Endothelial cell of umbilical vein (primary cell): Measurements from ENCODE around the gene KRT38. TPM values are rescaled to one million over a fixed set of nuclear protein-coding genes. Genes with fewer than 3 reads are reported as not detected.

Experiments used
- BruUV-seq: library from RNA; stranded (reverse); fragments of 400-500 nt; replicated peaks from 2 replicates; lab custom pipeline; 2021; lab: Mats Ljungman, UMichigan
- CTCF ChIA-PET: fragments of 300-600, 350-600 bp; sonication (Branson Sonifier 250); formaldehyde crosslinking; loops from one replicate; lab custom pipeline; 2021; ENCODE audit warnings: antibody characterized with exemption, inconsistent platforms; lab: Charles Lee
- POLR2A ChIA-PET: fragments of 300-600, 350-600 bp; sonication (Branson Sonifier 250); formaldehyde crosslinking; loops from one replicate; lab custom pipeline; 2021; ENCODE audit warnings: antibody characterized with exemption, inconsistent platforms; lab: Charles Lee
- DNase-seq: peaks from one replicate; pipeline ENCODE4 v3.0.0-alpha.2; 2011; ENCODE audit warnings: low read depth, low spot score
- FAIRE-seq: peaks from 2 replicates; lab custom pipeline; 2011; peaks lifted over from hg19 to GRCh38; lab: Jason Lieb, UNC
- H2AFZ ChIP-seq: 2 replicates; pipeline ENCODE4 v1.6.0; 2012; ENCODE audit warnings: low read depth, low read length, control low read depth, inconsistent platforms
- H3K27ac ChIP-seq: 2 replicates; pipeline ENCODE4 v1.5.1; 2011; ENCODE audit warnings: low read depth, mild to moderate bottlenecking, control low read depth, low read length, moderate library complexity; ENCODE audit not compliant: insufficient read depth
- H3K27me3 ChIP-seq, 2 experiments: 2 replicates each; pipeline versions ENCODE4 v1.6.0 to v1.6.1; 2011; ENCODE audit warnings: low read length in 2 of 2, mixed read lengths in 1 of 2; ENCODE audit not compliant: control insufficient read depth in 2 of 2, insufficient read depth in 2 of 2
- H3K36me3 ChIP-seq, 2 experiments: 2 replicates in 1 of 2; 3 replicates in 1 of 2; pipeline ENCODE4 v1.5.1; 2011; ENCODE audit warnings: low read length in 2 of 2, mild to moderate bottlenecking in 1 of 2, moderate library complexity in 1 of 2; ENCODE audit not compliant: control insufficient read depth in 2 of 2, insufficient read depth in 2 of 2; ENCODE audit errors: extremely low read depth in 1 of 2
- H3K4me1 ChIP-seq: 3 replicates; pipeline ENCODE4 v1.5.1; 2011; ENCODE audit warnings: mild to moderate bottlenecking, low read length; ENCODE audit not compliant: control insufficient read depth, insufficient read depth; ENCODE audit errors: extremely low read depth
- H3K4me2 ChIP-seq: 2 replicates; pipeline ENCODE4 v1.6.1; 2011; ENCODE audit warnings: low read length, control low read depth, mixed read lengths; ENCODE audit not compliant: insufficient read depth
- H3K4me3 ChIP-seq, 3 experiments: fragments of 200-600 bp in 1 of 3; sonication (generic), shearing (Covaris generic) in 1 of 3; replicated peaks in 1 of 3; 2 replicates each; pipeline ENCODE4 v1.5.1; 2011 to 2016; ENCODE audit warnings: control low read depth in 3 of 3, low read length in 3 of 3, mild to moderate bottlenecking in 2 of 3, inconsistent platforms in 1 of 3, low read depth in 1 of 3, moderate library complexity in 1 of 3; ENCODE audit not compliant: insufficient read depth in 1 of 3
- H3K79me2 ChIP-seq: 2 replicates; pipeline ENCODE4 v1.6.0; 2012; ENCODE audit warnings: low read length, inconsistent platforms; ENCODE audit not compliant: control insufficient read depth, insufficient read depth
- H3K9ac ChIP-seq: replicated peaks from 2 replicates; pipeline ENCODE3; 2011; ENCODE audit warnings: low read length, control low read depth; ENCODE audit not compliant: insufficient read depth; ENCODE audit errors: extremely low read depth
- H3K9me1 ChIP-seq: replicated peaks from 3 replicates; pipeline ENCODE4 v1.6.0; 2011; ENCODE audit warnings: mild to moderate bottlenecking, low read length; ENCODE audit not compliant: control insufficient read depth, insufficient read depth; ENCODE audit errors: extremely low read depth
- H3K9me3 ChIP-seq: replicated peaks from 2 replicates; pipeline ENCODE4 v1.5.1; 2012; ENCODE audit warnings: low read length, inconsistent platforms; ENCODE audit not compliant: control insufficient read depth, insufficient read depth
- H4K20me1 ChIP-seq: replicated peaks from 2 replicates; pipeline ENCODE3; 2011; ENCODE audit warnings: mild to moderate bottlenecking, low read length; ENCODE audit not compliant: control insufficient read depth, insufficient read depth; ENCODE audit errors: extremely low read depth
- FOS ChIP-seq: IDR thresholded peaks from 2 replicates; pipeline ENCODE4 v1.6.1; 2011; ENCODE audit warnings: mild to moderate bottlenecking, low read length, moderate library complexity, borderline replicate concordance; ENCODE audit not compliant: insufficient read depth
- GATA2 ChIP-seq: IDR thresholded peaks from 2 replicates; pipeline ENCODE4 v1.7.0; 2011; ENCODE audit warnings: low read depth, mild to moderate bottlenecking, moderate library complexity, mixed read lengths, low read length; ENCODE audit not compliant: insufficient read length, insufficient read depth
- JUN ChIP-seq: IDR thresholded peaks from 2 replicates; pipeline ENCODE4 v1.6.1; 2011; ENCODE audit warnings: borderline replicate concordance, low read depth; ENCODE audit not compliant: insufficient read length, insufficient read depth
- MYC ChIP-seq: IDR thresholded peaks from one replicate; pipeline ENCODE4 v1.6.1; 2011; ENCODE audit warnings: mild to moderate bottlenecking, low read depth, low read length
- POLR2A ChIP-seq: IDR thresholded peaks from 2 replicates; pipeline ENCODE4 v1.6.1; 2012; ENCODE audit warnings: low read depth, mild to moderate bottlenecking, control low read depth, low read length
- POLR2AphosphoS5 ChIP-seq: IDR thresholded peaks from 2 replicates; pipeline ENCODE4 v1.6.1; 2012; ENCODE audit warnings: low read depth, mild to moderate bottlenecking, control low read depth, low read length, moderate library complexity; ENCODE audit not compliant: insufficient read depth
- dilution Hi-C: fragments of 300-500 bp; cut with MboI; formaldehyde crosslinking; loops from one replicate; pipeline ENCODE4 v1.15.0; 2019; ENCODE audit warnings: low sequenced_read_pairs; ENCODE audit not compliant: extremely low pct_ligation_motif_present
- intact Hi-C: fragments of 100-400 bp; cut with micrococcal nuclease; formaldehyde crosslinking; loops from one replicate; pipeline ENCODE4 v1.10.0; 2022
- polyA plus RNA-seq, 4 experiments: library from polyadenylated mRNA; depleted of rRNA in 3 of 4; stranded (reverse) in 3 of 4; unstranded in 1 of 4; fragments of >200 nt; gene quantifications; 2 replicates each; pipeline versions ENCODE4 v1.2.1 to v1.2.3, GENCODE V29; 2011 to 2012; ENCODE audit warnings: missing spikeins in 1 of 4
- total RNA-seq: library from RNA; stranded (reverse); gene quantifications from 2 replicates; pipeline ENCODE4 v1.2.3, GENCODE V29; 2021
- TF ChIP-seq, protein P1 (sequence below): IDR thresholded peaks from 2 replicates; pipeline ENCODE4 v1.6.1; 2011; ENCODE audit not compliant: insufficient read depth, insufficient read length
- TF ChIP-seq, protein P2 (sequence below), 2 donors: IDR thresholded peaks; 1 replicate in 1 of 2; 2 replicates in 1 of 2; pipeline ENCODE4 v1.5.1; 2011; ENCODE audit warnings: low read length in 2 of 2, mild to moderate bottlenecking in 2 of 2, moderate library complexity in 2 of 2, control low read depth in 1 of 2, inconsistent platforms in 1 of 2, low read depth in 1 of 2; ENCODE audit not compliant: insufficient read depth in 1 of 2; ENCODE audit errors: extremely low read depth in 1 of 2

KRT38 gene
- total and polyA plus RNA-seq, 2 donors (not counting 3 experiments of a cell fraction or from before 2014, with no cell fraction given): not detected

DNA sequence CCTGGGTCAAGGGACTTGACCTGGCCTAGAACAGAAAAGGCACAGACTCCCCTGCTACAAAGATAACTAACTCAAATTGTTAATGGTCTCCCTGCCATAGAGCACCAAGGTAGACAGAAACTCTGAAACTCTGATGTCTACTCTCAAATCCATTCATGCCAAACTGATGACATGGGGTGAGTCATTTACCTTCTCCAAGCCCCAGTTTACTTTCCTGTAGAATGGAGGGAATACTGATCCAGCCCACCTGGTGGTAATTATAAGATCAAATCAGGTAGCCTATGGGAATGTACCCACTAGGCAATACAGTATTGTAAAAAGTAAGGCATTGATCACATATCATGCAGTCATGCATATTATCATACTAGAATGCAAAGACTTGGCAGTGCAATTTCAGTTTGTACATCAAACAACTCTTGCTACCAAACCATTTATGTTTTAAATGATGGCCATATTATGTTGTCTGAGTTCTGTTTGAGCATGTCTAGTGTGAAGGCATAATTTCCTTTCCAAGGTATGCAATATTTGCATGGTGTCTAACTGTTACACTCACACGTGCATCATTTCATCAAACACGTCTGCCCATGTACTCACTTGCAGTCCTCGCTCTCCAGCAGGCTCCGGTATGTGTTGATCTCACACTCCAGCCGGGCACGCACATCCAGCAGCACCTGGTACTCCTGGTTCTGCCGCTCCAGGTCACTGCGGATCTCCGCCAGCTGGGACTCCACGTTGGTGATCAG lies 46.4 kb downstream of the KRT38 start:
- dilution Hi-C loops: no loop called here
- DNase-seq (no peak), FAIRE-seq (no peak)
- TF ChIP-seq FOS (no peak), JUN (no peak), POLR2AphosphoS5 (no peak), POLR2A (no peak), MYC (no peak), GATA2 (no peak)
- TF ChIP-seq, protein P1, sequence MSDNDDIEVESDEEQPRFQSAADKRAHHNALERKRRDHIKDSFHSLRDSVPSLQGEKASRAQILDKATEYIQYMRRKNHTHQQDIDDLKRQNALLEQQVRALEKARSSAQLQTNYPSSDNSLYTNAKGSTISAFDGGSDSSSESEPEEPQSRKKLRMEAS: no peak
- TF ChIP-seq, protein P2, sequence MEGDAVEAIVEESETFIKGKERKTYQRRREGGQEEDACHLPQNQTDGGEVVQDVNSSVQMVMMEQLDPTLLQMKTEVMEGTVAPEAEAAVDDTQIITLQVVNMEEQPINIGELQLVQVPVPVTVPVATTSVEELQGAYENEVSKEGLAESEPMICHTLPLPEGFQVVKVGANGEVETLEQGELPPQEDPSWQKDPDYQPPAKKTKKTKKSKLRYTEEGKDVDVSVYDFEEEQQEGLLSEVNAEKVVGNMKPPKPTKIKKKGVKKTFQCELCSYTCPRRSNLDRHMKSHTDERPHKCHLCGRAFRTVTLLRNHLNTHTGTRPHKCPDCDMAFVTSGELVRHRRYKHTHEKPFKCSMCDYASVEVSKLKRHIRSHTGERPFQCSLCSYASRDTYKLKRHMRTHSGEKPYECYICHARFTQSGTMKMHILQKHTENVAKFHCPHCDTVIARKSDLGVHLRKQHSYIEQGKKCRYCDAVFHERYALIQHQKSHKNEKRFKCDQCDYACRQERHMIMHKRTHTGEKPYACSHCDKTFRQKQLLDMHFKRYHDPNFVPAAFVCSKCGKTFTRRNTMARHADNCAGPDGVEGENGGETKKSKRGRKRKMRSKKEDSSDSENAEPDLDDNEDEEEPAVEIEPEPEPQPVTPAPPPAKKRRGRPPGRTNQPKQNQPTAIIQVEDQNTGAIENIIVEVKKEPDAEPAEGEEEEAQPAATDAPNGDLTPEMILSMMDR (IDR thresholded peaks at IDR 0.05; ENCODE audit: extremely low read depth in 1 of 2, insufficient read depth in 1 of 2, low read depth in 1 of 2, low read length in 2 of 2): no peak
- Histone ChIP-seq H3K36me3 (no peaks in the 10 kb centered on the region), H3K9me1 (no peaks in the 10 kb centered on the region), H3K4me2 (no peak overlapping the region), H3K27me3 (peaks cover 8 to 20% of the 10 kb centered on the region in 2 experiments), H2AFZ (no peak overlapping the region), H3K79me2 (no peaks in the 10 kb centered on the region), H3K4me3 (no peak overlapping the region), H4K20me1 (no peaks in the 10 kb centered on the region), H3K9ac (no peak overlapping the region), H3K9me3 (no peaks in the 10 kb centered on the region), H3K27ac (no peak overlapping the region), H3K4me1 (no peaks in the 10 kb centered on the region)
- ChIA-PET POLR2A (no interaction called here), CTCF (no interaction called here)
- no TSS peak for BruUV-seq
- intact Hi-C loops: no loop called here
